ENCODE results near the gene GPR62.

GPR62 gene

GRCh38 chr3:51940648-51941462 is 14.3 kb upstream of the GPR62 start:
- no peak for DNase-seq

DNA sequence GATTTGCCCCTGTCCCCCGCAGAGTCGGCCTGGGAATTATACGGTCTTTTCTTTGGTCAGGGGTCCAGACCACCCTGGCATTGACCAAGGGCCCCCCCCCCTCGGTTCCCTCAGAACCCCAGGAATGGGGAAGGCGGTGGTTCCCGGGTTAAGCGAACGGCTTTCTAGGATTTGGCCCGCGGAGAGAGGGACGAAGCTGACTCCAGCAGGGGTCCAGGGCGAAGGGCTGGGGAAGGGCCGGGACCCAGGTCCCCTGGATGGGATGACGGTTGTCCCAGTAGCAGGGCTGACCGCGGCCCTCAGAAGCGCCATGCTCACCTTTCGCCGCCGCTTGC is 13.8 kb upstream of the GPR62 start:
- DNase-seq = no peak

DNA sequence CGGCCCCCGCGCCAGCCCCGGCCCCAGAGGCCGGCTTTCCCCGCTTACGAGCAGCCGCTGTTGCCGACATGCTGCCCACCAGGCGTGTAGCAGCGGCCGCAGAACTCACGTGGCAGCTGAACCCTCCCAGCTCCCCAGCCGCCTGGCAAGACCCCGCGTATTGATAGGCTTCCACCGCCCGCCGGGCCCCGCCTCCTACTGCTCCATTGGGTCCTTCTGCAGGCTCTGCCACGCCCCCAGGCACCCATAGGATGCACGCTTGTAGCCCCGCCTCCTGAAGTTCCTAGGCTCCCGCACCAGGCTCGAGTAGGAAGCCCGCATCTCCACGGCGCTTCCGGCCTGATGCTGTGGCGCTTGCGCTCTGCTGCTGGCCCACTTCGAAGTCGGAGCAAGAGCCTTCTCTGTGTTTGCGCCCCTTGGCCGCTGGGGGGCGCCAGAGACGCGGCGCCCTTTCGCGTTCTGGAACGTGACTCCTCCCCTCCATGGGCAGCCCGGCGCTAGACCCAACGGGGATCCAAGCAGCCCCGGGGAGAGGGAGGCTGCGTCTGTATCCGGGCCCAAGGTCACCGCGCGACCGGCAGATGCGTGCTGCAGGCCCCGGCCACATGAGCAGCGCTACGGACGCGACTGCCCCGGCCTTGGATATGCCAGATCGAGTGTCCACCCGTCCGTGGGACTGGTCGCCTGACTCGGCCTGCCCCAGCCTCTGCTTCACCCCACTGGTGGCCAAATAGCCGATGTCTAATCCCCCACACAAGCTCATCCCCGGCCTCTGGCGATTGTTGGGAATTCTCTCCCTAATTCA is 13.2 kb upstream of the GPR62 start, which contains the start of the genes PARP3 and RRP9:
Gene PARP3 (plus strand): TSS at position 566 of the 805 bp plus-strand sequence. CDS start 993 bp downstream, outside the sequence.
Gene RRP9 (minus strand): TSS at position 107 of the 805 bp plus-strand sequence. CDS start 37 bp downstream, at position 70.
- DNase-seq = peak; percentile 99 to 100

- no peak for DNase-seq
These were observed 12.4 kb upstream of the GPR62 start for GRCh38 chr3:51942603-51943450.

DNA sequence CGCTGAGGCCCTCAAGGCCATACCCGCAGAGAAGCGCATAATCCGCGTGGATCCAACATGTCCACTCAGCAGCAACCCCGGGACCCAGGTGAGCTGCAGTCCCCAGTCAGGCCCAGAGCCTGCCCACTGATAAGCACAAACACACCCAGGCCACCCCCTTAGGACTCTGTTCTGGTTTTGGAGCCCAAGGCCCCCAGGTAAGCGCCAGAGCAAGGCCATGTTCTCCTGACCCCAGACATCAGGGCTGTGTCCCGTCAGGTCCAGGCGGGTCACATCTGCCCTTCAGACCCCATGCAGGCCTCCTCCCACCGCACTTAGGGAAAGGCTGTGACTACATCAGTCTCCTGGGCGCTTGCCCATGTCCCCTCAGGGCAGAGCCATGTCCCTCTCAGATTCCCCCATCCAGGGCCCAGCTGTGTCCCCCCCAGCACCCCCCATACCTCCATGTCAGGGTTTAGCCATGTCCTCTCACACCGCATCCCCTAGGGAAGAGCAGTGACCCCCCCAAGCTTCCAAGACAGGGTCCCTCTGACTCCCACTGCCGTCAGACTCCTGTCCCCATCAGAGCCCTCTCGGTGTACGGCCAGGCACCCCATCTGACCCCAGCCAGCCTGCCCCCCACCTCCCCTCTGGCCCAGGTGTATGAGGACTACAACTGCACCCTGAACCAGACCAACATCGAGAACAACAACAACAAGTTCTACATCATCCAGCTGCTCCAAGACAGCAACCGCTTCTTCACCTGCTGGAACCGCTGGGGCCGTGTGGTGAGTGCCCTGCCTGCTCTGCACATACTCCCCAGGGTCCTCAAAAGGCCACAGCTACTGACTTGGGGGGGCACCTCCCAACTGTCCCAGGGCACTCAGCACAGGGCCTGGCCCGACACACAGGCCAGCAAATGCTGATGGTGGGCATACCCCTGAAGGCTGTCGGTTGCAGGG is 11.5 kb upstream of the GPR62 start:
- DNase-seq = no peak

DNA sequence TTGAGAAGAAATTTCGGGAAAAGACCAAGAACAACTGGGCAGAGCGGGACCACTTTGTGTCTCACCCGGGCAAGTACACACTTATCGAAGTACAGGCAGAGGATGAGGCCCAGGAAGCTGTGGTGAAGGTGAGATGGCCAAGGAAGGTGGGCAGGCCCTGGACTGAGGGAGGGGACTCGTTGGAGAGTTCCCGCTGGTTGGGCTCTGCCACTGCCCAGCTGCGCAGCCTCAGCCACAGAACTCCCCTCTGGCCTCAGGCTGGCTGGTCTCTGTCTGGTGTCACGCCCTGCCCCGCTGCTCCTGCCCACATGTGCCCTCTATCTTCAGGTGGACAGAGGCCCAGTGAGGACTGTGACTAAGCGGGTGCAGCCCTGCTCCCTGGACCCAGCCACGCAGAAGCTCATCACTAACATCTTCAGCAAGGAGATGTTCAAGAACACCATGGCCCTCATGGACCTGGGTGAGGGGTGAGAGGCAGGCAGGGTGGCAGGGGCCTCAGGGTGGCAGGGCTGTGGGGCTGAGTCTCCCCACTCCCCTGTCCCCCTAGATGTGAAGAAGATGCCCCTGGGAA is 10.6 kb upstream of the GPR62 start:
- no peak for DNase-seq

DNA sequence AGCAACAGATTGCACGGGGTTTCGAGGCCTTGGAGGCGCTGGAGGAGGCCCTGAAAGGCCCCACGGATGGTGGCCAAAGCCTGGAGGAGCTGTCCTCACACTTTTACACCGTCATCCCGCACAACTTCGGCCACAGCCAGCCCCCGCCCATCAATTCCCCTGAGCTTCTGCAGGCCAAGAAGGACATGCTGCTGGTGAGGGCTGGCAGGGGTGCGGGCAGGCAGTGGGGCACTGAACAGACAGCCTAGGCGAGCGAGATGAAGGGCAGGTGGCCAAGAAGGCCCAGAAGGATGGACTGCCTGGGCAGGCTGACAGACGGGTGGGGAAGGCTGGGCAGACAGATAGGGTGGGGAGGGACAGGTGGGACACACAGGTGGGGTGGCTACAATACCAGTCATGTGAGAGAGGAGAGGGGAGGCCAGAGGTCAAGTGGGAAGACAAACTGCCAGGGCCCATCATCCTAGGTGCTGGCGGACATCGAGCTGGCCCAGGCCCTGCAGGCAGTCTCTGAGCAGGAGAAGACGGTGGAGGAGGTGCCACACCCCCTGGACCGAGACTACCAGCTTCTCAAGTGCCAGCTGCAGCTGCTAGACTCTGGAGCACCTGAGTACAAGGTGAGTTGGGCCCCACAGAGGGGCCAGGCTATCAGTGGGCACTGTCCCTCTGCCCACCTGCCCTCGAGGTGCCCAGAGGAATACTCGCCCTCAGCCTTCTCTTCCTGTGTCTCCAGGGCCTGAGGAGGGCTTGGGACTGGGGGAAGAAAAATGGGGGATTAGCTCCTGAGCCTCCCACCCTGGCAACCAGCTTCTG is 9.9 kb upstream of the GPR62 start:
- DNase-seq = no peak

GRCh38 chr3:51945926-51946705 is 9.1 kb upstream of the GPR62 start:
- DNase-seq = no peak

DNA sequence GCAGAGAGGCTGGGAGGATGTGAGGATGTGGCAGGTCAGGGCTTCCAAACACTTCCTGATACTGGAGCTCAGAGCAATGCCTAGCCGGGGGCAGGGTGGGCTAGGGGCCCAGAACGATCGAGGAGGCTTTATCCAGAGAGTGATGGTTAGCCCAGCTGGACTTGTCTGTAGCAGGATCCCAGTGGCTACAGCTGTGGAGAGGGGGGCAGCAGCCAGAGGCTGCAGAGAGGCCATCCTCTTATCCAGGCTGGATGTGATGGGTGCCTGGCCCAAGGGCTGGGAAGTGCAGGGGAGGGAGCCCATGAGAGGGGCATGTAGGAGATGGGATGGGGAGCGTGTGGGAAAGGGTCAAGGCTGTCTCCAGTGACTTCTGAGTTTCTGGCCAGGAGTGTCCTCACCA is 8.4 kb upstream of the GPR62 start:
- DNase-seq = no peak

- DNase-seq = no peak
These were observed 7.8 kb upstream of the GPR62 start for GRCh38 chr3:51947215-51947900.

DNA sequence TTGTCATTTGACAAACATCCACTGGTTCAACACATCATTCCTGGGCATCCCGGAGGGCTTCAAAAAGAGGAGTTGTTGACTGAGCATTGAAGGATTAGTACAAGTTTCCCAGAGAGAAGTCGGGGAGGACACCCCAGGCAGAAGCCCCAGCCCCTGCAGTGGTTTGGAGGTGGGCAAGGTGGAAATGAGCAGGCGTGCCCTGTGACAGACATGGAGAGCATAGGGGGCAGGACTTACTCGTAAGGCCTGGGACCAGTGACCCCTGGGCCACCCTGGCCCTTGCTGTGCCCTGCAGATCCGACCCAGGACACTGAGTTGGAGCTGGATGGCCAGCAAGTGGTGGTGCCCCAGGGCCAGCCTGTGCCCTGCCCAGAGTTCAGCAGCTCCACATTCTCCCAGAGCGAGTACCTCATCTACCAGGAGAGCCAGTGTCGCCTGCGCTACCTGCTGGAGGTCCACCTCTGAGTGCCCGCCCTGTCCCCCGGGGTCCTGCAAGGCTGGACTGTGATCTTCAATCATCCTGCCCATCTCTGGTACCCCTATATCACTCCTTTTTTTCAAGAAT is 7.1 kb upstream of the GPR62 start:
- no peak for DNase-seq

GRCh38 chr3:51949121-51949520 is 6.1 kb upstream of the GPR62 start:
- DNase-seq = no peak

DNA sequence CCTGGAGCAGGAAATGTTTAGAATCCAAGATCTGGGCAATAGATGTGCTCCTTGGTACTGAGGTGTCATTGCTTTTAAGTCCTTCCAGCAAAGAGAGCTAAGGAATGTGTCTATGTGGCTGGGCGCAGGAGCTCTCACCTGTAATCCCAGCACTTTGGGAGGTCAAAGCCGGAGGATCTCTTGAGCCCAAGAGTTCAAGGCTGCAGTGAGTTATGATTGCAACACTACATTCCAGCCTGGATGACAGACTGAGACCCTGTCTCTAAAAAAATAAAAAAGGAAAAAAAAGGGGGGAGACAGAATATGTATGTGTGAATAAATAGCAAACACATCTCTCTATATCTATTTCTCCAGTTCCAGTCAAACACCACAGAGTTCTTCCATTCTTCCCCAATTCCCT is 4.3 kb upstream of the GPR62 start:
- no peak for DNase-seq

DNA sequence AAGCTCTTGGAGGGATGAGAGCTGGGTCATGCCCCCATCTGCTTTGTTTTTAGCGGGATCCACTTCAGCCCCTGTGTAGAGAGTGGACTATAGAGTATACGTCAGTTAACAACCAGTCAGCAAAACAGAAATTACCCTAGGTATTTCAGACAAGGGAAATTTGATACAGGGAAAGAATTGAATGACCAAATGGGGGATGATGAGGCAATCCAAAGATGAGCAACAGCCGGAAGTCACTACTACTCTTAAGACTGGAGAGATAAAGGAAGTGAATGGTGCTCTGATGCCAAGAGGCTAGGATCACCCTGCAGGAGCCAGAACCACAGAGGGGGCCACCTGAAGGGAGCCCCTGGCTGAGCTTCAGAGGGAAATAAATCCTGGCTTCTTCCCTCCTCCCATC is 1.7 kb upstream of the GPR62 start:
- no peak for DNase-seq

- DNase-seq = no peak
These were observed 1.1 kb upstream of the GPR62 start for GRCh38 chr3:51954105-51954504.

- DNase-seq = no peak
These were observed 468 bp upstream of the GPR62 start for GRCh38 chr3:51954713-51955112.

DNA sequence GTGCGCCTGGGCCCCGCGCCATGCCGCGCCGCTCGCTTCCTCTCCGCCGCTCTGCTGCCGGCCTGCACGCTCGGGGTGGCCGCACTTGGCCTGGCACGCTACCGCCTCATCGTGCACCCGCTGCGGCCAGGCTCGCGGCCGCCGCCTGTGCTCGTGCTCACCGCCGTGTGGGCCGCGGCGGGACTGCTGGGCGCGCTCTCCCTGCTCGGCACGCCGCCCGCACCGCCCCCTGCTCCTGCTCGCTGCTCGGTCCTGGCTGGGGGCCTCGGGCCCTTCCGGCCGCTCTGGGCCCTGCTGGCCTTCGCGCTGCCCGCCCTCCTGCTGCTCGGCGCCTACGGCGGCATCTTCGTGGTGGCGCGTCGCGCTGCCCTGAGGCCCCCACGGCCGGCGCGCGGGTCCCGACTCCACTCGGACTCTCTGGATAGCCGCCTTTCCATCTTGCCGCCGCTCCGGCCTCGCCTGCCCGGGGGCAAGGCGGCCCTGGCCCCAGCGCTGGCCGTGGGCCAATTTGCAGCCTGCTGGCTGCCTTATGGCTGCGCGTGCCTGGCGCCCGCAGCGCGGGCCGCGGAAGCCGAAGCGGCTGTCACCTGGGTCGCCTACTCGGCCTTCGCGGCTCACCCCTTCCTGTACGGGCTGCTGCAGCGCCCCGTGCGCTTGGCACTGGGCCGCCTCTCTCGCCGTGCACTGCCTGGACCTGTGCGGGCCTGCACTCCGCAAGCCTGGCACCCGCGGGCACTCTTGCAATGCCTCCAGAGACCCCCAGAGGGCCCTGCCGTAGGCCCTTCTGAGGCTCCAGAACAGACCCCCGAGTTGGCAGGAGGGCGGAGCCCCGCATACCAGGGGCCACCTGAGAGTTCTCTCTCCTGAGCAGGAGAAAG is 951 bp downstream of the GPR62 start:
- DNase-seq = peak; percentile 9 to 34

All from cerebellar nuclear complex (tissue), 1 donor.